Transverse colon (tissue), 4 donors: ENCODE results near the gene ZNF337. TPM values are rescaled to one million over a fixed set of nuclear protein-coding genes. Genes with fewer than 3 reads are reported as not detected.

Source experiments
- DNase-seq: peaks from one replicate; pipeline ENCODE4 v3.0.0-alpha.2; 2019
- H3K27ac ChIP-seq, 4 donors: fragments of 200-600 bp; sonication (generic); 2 replicates each; pipeline ENCODE4 v1.5.1; 2016 to 2018; ENCODE audit warnings: inconsistent platforms in 4 of 4
- H3K27me3 ChIP-seq: fragments of 200-600 bp; sonication (generic); 2 replicates; pipeline ENCODE4 v1.5.1; 2017; ENCODE audit warnings: inconsistent platforms
- H3K36me3 ChIP-seq, 4 donors: fragments of 200-600 bp; sonication (generic); 2 replicates each; pipeline ENCODE4 v1.5.1; 2017 to 2019; ENCODE audit warnings: inconsistent platforms in 4 of 4
- H3K4me1 ChIP-seq, 4 donors: fragments of 200-600 bp; sonication (generic); 2 replicates each; pipeline ENCODE4 v1.5.1; 2017 to 2020; ENCODE audit warnings: inconsistent platforms in 4 of 4
- H3K4me3 ChIP-seq, 4 donors: fragments of 200-600 bp; sonication (generic); 1 replicate in 1 of 4; 2 replicates in 3 of 4; pipeline versions ENCODE4 v1.5.1 to v1.6.1; 2017 to 2019; ENCODE audit warnings: inconsistent platforms in 4 of 4
- H3K9me3 ChIP-seq, 2 donors: fragments of 200-600 bp; sonication (generic); 2 replicates each; pipeline ENCODE4 v1.5.1; 2017 to 2019; ENCODE audit warnings: inconsistent platforms in 2 of 2
- EP300 ChIP-seq: sonication (generic); formaldehyde crosslinking; IDR thresholded peaks from one replicate; pipeline ENCODE4 v1.6.1; 2017; ENCODE audit warnings: antibody characterized with exemption, low read depth
- POLR2A ChIP-seq: fragments of 450-650 bp; IDR thresholded peaks from one replicate; pipeline ENCODE4 v1.6.1; 2016; ENCODE audit warnings: antibody characterized with exemption, mild to moderate bottlenecking, moderate library complexity
- POLR2AphosphoS5 ChIP-seq, 3 donors: sonication (generic); formaldehyde crosslinking; IDR thresholded peaks; one replicate each; pipeline ENCODE4 v1.6.1; 2016; ENCODE audit warnings: antibody characterized with exemption in 3 of 3
- WGBS, 2 donors: methylation state at CpG; one replicate each; pipeline ENCODE4 v1.1.5; 2018; ENCODE audit warnings: low coverage in 1 of 2; 5-methylcytosine and 5-hydroxymethylcytosine counted together
- in situ Hi-C, 4 donors: fragments of 200-750 bp; cut with MboI; loops; one replicate each; pipeline versions ENCODE4 v1.15.0 to v1.15.1; 2017; ENCODE audit warnings: low sequenced_read_pairs in 3 of 4, low pct_ligation_motif_present in 1 of 4, low pct_unique_long_range_greater_than_20kb in 1 of 4
- intact Hi-C: fragments of 100-400 bp; cut with DNase I; formaldehyde crosslinking; loops from one replicate; pipeline ENCODE4 v1.15.1; 2023; ENCODE audit warnings: low total_unique reads
- total RNA-seq, 4 donors: library from RNA; depleted of rRNA; stranded (reverse); fragments of >200 nt; gene quantifications; one replicate each; pipeline ENCODE4 v1.1.0, GENCODE V29; 2016
- TF ChIP-seq, protein P1 (sequence below), 5 experiments: fragments of 200-600 bp in 3 of 5; fragments of 450-650 bp in 2 of 5; sonication (generic) in 3 of 5; IDR thresholded peaks; 1 replicate in 2 of 5; 2 replicates in 3 of 5; pipeline ENCODE4 v1.5.1; 2016 to 2017; ENCODE audit warnings: antibody characterized with exemption in 5 of 5, inconsistent platforms in 3 of 5, mild to moderate bottlenecking in 2 of 5, moderate library complexity in 1 of 5

Gene ZNF337
- total RNA-seq, 4 donors from 2014 or later, result 5.2 to 17.1 (median 11.0) TPM

DNA sequence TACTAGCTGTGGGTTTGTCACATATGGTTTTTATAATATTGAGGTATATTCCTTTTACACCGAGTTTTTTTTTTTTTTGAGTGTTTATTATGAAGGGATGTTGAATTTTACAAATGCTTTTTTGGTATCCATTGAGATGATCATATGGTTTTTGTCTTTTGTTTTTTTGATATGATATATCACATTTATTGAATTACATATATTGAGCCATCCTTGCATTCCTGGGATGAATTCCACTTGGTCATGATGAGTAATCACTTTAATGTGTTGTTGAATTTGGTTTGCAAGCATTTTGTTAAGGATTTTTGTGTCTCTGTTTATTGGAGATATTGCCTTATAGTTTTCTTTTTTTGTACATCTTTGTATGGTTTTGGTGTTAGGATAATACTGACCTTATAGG lies 3.3 kb upstream of the ZNF337 start:
- intact Hi-C loops (no loop called here), in situ Hi-C loops (loop anchor here in 2 of 4 donors (10.0 to 25.0 kb wide), 2 partner anchors 75 to 162 kb away; partner anchors contain the start of gene NANP (in 1 of the 2))

GRCh38 chr20:25697132-25697446 lies 436 bp upstream of the ZNF337 start:
- Histone ChIP-seq H3K4me1 (peaks cover 8 to 15% (median 13%) of the 10 kb centered on the region in 4 donors), H3K27me3 (no peaks in the 10 kb centered on the region), H3K36me3 (no peaks in the 10 kb centered on the region), H3K27ac (peak overlapping the region; percentile 79 to 93 (median 92)), H3K4me3 (peak overlapping the region; percentile 20 to 91 (median 86)), H3K9me3 (peaks cover 7 to 9% of the 10 kb centered on the region in 2 donors)
- TF ChIP-seq, protein P1, sequence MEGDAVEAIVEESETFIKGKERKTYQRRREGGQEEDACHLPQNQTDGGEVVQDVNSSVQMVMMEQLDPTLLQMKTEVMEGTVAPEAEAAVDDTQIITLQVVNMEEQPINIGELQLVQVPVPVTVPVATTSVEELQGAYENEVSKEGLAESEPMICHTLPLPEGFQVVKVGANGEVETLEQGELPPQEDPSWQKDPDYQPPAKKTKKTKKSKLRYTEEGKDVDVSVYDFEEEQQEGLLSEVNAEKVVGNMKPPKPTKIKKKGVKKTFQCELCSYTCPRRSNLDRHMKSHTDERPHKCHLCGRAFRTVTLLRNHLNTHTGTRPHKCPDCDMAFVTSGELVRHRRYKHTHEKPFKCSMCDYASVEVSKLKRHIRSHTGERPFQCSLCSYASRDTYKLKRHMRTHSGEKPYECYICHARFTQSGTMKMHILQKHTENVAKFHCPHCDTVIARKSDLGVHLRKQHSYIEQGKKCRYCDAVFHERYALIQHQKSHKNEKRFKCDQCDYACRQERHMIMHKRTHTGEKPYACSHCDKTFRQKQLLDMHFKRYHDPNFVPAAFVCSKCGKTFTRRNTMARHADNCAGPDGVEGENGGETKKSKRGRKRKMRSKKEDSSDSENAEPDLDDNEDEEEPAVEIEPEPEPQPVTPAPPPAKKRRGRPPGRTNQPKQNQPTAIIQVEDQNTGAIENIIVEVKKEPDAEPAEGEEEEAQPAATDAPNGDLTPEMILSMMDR (IDR thresholded peaks at IDR 0.05), result no peak
- TF ChIP-seq EP300, result no peak
- no peak for TF ChIP-seq POLR2A
- no peak for TF ChIP-seq POLR2AphosphoS5 (IDR thresholded peaks at IDR 0.05)
- 0% methylated on average over 3 of the region's 3 CpGs; no CpG with 5 or more reads in 1 of the 2 donors for WGBS, 2 donors
- in situ Hi-C loops, result loop anchor here in 2 of 4 donors (10.0 to 25.0 kb wide), 2 partner anchors 72 to 165 kb away; partner anchors contain the start of gene NANP (in 1 of the 2)
- intact Hi-C loops, result no loop called here
- DNase-seq, result no peak

More for the DNA sequence above, 3.3 kb upstream of the ZNF337 start:
- Histone ChIP-seq H3K27ac (no peak overlapping the region), H3K4me3 (no peak overlapping the region), H3K27me3 (no peaks in the 10 kb centered on the region), H3K36me3 (no peaks in the 10 kb centered on the region), H3K4me1 (peaks cover 8 to 15% (median 13%) of the 10 kb centered on the region in 4 donors), H3K9me3 (peaks cover 7 to 9% of the 10 kb centered on the region in 2 donors)
- TF ChIP-seq POLR2AphosphoS5 (IDR thresholded peaks at IDR 0.05), result no peak
- TF ChIP-seq, protein P1 (IDR thresholded peaks at IDR 0.05), result no peak
- TF ChIP-seq POLR2A, result no peak
- no peak for TF ChIP-seq EP300
- WGBS, 2 donors, result 50 to 51% methylated on average over 1 of the region's 1 CpG
- DNase-seq, result no peak

DNA sequence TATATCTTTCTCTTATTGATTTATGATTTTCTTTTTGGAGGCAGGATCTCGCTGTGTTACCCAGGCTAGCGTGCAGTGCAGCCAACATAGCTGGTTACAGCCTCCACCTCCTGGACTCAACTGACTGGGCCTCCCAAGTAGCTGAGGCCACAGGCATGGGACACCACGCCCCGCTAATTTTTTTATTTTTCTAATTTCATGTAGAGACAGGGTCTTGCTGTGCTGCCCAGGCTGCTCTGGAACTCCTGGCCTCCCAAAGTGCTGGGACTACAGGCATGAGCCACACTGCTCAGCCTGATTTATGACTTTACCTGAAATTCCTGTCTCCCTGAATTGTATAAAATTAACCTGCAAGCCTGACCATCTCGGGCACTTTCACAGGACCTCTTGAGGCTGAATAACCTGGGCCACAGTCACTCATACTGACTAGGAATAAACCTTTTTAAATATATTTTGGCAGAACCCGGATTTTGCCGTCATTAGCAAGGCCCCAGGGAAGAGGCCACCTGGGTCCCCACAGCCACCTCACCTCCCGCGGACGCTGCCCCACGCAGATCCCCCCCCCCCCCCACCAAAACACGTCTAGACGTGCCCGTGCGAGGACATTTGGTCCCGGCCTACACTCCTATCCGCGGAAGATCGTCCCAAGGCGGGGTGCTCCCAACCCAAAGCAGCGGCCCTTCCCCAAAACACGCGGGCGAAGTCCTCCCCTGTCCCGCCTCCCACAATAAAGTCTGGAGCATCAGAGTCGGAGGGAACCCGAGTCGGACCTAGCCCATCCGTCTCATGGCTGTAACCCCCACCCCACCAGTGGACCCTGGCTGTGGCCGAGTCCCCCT lies 902 bp downstream of the ZNF337 start:
- no peaks in the 10 kb centered on the region for H3K27me3 ChIP-seq
- peaks cover 7 to 8% of the 10 kb centered on the region in 2 donors for H3K9me3 ChIP-seq
- H3K27ac ChIP-seq, result peak overlapping the region; percentile 79 to 93 (median 92)
- TF ChIP-seq POLR2A (no peak), POLR2AphosphoS5 (IDR thresholded peaks at IDR 0.05) (no peak), EP300 (no peak)
- TF ChIP-seq, protein P1 (IDR thresholded peaks at IDR 0.05), result no peak
- WGBS, 2 donors, result 16 to 89% methylated on average over 5 to 26 of the region's 30 CpGs
- H3K4me1 ChIP-seq, result peaks cover 8 to 15% (median 13%) of the 10 kb centered on the region in 4 donors
- in situ Hi-C loops (loop anchor here in 2 of 4 donors (10.0 to 25.0 kb wide), 2 partner anchors 71 to 167 kb away; partner anchors contain the start of gene NANP (in 1 of the 2)), intact Hi-C loops (no loop called here)
- no peaks in the 10 kb centered on the region for H3K36me3 ChIP-seq
- peak overlapping the region; percentile 46 to 91 (median 86) for H3K4me3 ChIP-seq
- DNase-seq, result peak; percentile 22

DNA sequence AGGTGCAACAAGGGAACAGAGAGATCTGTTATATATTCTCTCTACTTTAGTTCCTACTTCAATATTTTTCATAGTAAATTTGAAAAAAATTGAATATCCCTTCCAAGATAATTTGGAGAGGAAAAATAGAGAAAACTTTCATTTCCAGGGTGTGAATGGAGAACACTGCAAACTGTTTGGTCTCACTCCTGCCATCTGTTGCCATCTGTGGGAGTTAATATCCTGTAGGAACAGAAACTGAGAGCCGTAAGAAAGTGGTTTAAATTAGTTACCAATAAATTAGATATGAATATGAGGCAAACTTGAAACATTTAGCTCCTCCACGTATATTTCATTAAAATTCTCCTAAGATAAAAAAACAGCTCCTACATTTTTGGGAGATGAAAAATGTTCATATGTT lies 4.2 kb downstream of the ZNF337 start:
- 75 to 76% methylated on average over 2 of the region's 2 CpGs for WGBS, 2 donors
- H3K27me3 ChIP-seq, result no peaks in the 10 kb centered on the region
- H3K36me3 ChIP-seq, result no peaks in the 10 kb centered on the region
- peaks cover 8 to 14% (median 12%) of the 10 kb centered on the region in 4 donors for H3K4me1 ChIP-seq
- no peaks in the 10 kb centered on the region for H3K9me3 ChIP-seq
- no peak overlapping the region for H3K27ac ChIP-seq
- intact Hi-C loops (no loop called here), in situ Hi-C loops (loop anchor here in 2 of 4 donors (10.0 to 25.0 kb wide), 2 partner anchors 68 to 170 kb away; partner anchors contain the start of gene NANP (in 1 of the 2))
- H3K4me3 ChIP-seq, result no peak overlapping the region
- DNase-seq, result no peak
- TF ChIP-seq, protein P1 (IDR thresholded peaks at IDR 0.05), result no peak
- TF ChIP-seq EP300 (no peak), POLR2AphosphoS5 (IDR thresholded peaks at IDR 0.05) (no peak), POLR2A (no peak)
